Stomach (tissue), 19 donors: ENCODE measurements around the gene SERINC3. TPM values are rescaled to one million over a fixed set of nuclear protein-coding genes. Genes with fewer than 3 reads are reported as not detected.

Experiments
- DNase-seq, 2 donors: peaks; one replicate each; pipeline versions ENCODE4 v3.0.0 to v3.0.0-alpha.2; 2013 to 2019
- H3K27ac ChIP-seq, 5 donors: fragments of 200-600 bp in 4 of 5; sonication (generic) in 4 of 5; one replicate each; pipeline ENCODE4 v1.5.1; 2013 to 2019; ENCODE audit warnings: mild to moderate bottlenecking in 1 of 5, moderate library complexity in 1 of 5
- H3K27me3 ChIP-seq, 3 donors: fragments of 200-600 bp; sonication (generic); one replicate each; pipeline ENCODE4 v1.5.1; 2017 to 2019; ENCODE audit warnings: mixed run types in 1 of 3
- H3K36me3 ChIP-seq, 4 donors: fragments of 200-600 bp; sonication (generic); 1 replicate in 3 of 4; 2 replicates in 1 of 4; pipeline ENCODE4 v1.5.1; 2016 to 2019
- H3K4me1 ChIP-seq, 4 donors: fragments of 200-600 bp; sonication (generic); one replicate each; pipeline ENCODE4 v1.5.1; 2016 to 2019
- H3K4me3 ChIP-seq, 4 donors: fragments of 200-600 bp; sonication (generic) in 3 of 4; one replicate each; pipeline ENCODE4 v1.5.1; 2016 to 2019; ENCODE audit warnings: mild to moderate bottlenecking in 1 of 4
- H3K9me3 ChIP-seq, 4 donors: fragments of 200-600 bp; sonication (generic); one replicate each; pipeline ENCODE4 v1.5.1; 2016 to 2019
- EP300 ChIP-seq: sonication (generic); formaldehyde crosslinking; IDR thresholded peaks from one replicate; pipeline ENCODE4 v1.6.1; 2017; ENCODE audit warnings: antibody characterized with exemption
- POLR2A ChIP-seq, 4 donors: fragments of 450-650 bp; IDR thresholded peaks; one replicate each; pipeline ENCODE4 v1.6.1; 2016; ENCODE audit warnings: antibody characterized with exemption in 4 of 4, control low read depth in 2 of 4, mild to moderate bottlenecking in 1 of 4, moderate library complexity in 1 of 4
- POLR2AphosphoS5 ChIP-seq, 3 donors: sonication (generic); formaldehyde crosslinking; IDR thresholded peaks; one replicate each; pipeline ENCODE4 v1.6.1; 2016; ENCODE audit warnings: antibody characterized with exemption in 3 of 3
- WGBS, 5 donors: extraction: QIAGEN DNeasy Blood & Tissue Kit in 3 of 5; methylation state at CpG; one replicate each; pipeline versions ENCODE4 v1.1.5 to v1.1.7; 2013 to 2018; 5-methylcytosine and 5-hydroxymethylcytosine counted together
- intact Hi-C: fragments of 100-400 bp; cut with DNase I; formaldehyde crosslinking; loops from one replicate; pipeline ENCODE4 v1.15.1; 2023; ENCODE audit warnings: low total_unique reads
- long read RNA-seq, 10 donors: transcript quantifications; one replicate each; lab custom pipeline, GENCODE V29; 2026
- polyA plus RNA-seq, 3 donors: library from polyadenylated mRNA; stranded (reverse); fragments of 200-250 nt; gene quantifications; one replicate each; pipeline ENCODE4 v1.2.3, GENCODE V29; 2013
- total RNA-seq, 5 donors: library from RNA; depleted of rRNA; stranded (reverse); fragments of >200 nt; gene quantifications; one replicate each; pipeline versions ENCODE4 v1.1.0 to v1.2.3, GENCODE V29; 2014 to 2016
- TF ChIP-seq, protein P1 (sequence below), 7 experiments: fragments of 450-650 bp in 4 of 7; fragments of 200-600 bp in 3 of 7; sonication (generic) in 3 of 7; IDR thresholded peaks; one replicate each; pipeline ENCODE4 v1.5.1; 2016 to 2019; ENCODE audit warnings: antibody characterized with exemption in 7 of 7, control low read depth in 2 of 7, mild to moderate bottlenecking in 1 of 7
- donor health status: healthy with polysubstance abuse.
- donor health status: Bipolar disorder and iron deficiency.
- donor health status: healthy.

Gene SERINC3
- total RNA-seq (100 to 1,000 TPM in 1 of 5 donors, 10 to 100 TPM in 3, 1 to 10 TPM in 1; 9.6 to 109 (median 84.6) TPM), polyA plus RNA-seq (10 to 100 TPM; 17.4 to 25.0 (median 24.0) TPM)
- long read RNA-seq, donor 1, full-length matches to known transcripts: 11 of 17 reads
- long read RNA-seq, donor 1, partial matches to known transcripts: 6 of 17 reads
- long read RNA-seq, donor 1, other reads (novel, unspliced or antisense): 0 of 17 reads
- long read RNA-seq, donor 2, full-length matches to known transcripts: 30 of 30 reads
- long read RNA-seq, donor 2, partial matches to known transcripts: 0 of 30 reads
- long read RNA-seq, donor 2, other reads (novel, unspliced or antisense): 0 of 30 reads
- long read RNA-seq, donor 3, full-length matches to known transcripts: 12 of 12 reads
- long read RNA-seq, donor 3, partial matches to known transcripts: 0 of 12 reads
- long read RNA-seq, donor 3, other reads (novel, unspliced or antisense): 0 of 12 reads
- long read RNA-seq, donor 4, full-length matches to known transcripts: 4 of 4 reads
- long read RNA-seq, donor 4, partial matches to known transcripts: 0 of 4 reads
- long read RNA-seq, donor 4, other reads (novel, unspliced or antisense): 0 of 4 reads
- long read RNA-seq, donor 5, full-length matches to known transcripts: 11 of 38 reads
- long read RNA-seq, donor 5, partial matches to known transcripts: 27 of 38 reads
- long read RNA-seq, donor 5, other reads (novel, unspliced or antisense): 0 of 38 reads
- long read RNA-seq, donor 6, full-length matches to known transcripts: 40 of 47 reads
- long read RNA-seq, donor 6, partial matches to known transcripts: 7 of 47 reads
- long read RNA-seq, donor 6, other reads (novel, unspliced or antisense): 0 of 47 reads
- long read RNA-seq, donor 7, full-length matches to known transcripts: 23 of 29 reads
- long read RNA-seq, donor 7, partial matches to known transcripts: 6 of 29 reads
- long read RNA-seq, donor 7, other reads (novel, unspliced or antisense): 0 of 29 reads
- long read RNA-seq, donor 8, full-length matches to known transcripts: 14 of 20 reads
- long read RNA-seq, donor 8, partial matches to known transcripts: 6 of 20 reads
- long read RNA-seq, donor 8, other reads (novel, unspliced or antisense): 0 of 20 reads
- long read RNA-seq, donor 9, full-length matches to known transcripts: 6 of 16 reads
- long read RNA-seq, donor 9, partial matches to known transcripts: 10 of 16 reads
- long read RNA-seq, donor 9, other reads (novel, unspliced or antisense): 0 of 16 reads
- long read RNA-seq, donor 10, full-length matches to known transcripts: 11 of 11 reads
- long read RNA-seq, donor 10, partial matches to known transcripts: 0 of 11 reads
- long read RNA-seq, donor 10, other reads (novel, unspliced or antisense): 0 of 11 reads

DNA sequence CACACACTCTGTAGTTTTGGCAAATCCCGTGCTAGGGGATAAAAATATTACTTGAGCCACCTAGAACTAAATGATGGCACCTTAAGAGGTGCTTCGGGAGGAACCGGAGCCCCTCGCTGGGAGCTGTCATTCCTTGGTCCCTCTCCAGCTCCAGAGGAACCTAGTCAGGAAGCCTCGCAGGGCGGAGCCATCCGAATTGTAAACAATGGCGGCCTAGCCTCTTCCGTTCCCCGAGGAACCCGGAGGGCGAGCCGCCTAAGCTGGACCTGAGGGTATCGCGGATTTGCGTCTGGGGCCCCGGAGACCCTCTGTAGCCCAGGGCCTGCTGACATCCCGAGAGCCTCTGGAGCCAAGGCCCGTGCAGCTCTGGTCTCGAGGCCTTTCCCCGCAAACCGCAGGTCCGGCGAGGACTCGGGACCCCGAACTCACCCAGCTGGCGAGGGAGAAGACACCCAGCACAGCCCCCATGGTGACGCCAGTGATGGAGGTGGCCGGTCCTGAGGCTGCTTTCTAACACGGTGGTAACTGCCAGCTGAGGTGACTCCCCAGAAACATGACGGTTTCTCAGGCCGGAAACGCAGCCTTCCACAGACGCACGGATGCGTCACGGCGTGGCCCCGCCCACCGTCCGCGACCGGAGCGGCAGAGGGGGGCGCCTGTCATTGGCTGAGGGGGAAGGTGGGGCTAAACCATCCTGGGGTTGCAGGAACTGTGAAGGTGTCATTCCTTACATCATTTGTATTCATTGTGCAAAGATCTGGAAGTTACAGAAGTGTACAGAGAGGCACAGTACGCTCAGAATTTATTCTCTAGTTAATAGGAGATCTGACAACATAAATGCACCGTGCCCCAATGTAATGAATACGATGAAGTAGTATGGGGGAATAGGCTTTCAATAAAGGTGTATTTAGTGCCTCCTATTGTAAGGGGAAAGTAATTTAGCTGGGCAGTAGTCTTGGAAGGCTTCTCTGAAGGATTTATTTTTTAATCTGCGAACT, at the start of gene SERINC3:
Gene SERINC3 (minus strand): TSS at position 587 of the 998 bp plus-strand sequence. CDS start 119 bp downstream, at position 468.
- Histone ChIP-seq H3K27me3 (no peaks in the 10 kb centered on the region), H3K4me1 (peaks cover 27 to 53% (median 40%) of the 10 kb centered on the region in 4 donors), H3K4me3 (peak within 1 kb of the TSS; percentile 73 to 97 (median 86)), H3K36me3 (peaks cover 0 to 4% (median 0%) of the 10 kb centered on the region in 4 donors), H3K27ac (peak within 1 kb of the TSS; percentile 92 to 100 (median 99)), H3K9me3 (no peaks in the 10 kb centered on the region)
- 0 to 2% (median 1%) methylated on average over 19 to 49 of the region's 49 CpGs for WGBS, 5 donors
- peak in 1 of 4 donors; percentile 80 for TF ChIP-seq POLR2A (IDR thresholded peaks at IDR 0.05)
- peak; percentile 90 to 97 (median 94) for TF ChIP-seq POLR2AphosphoS5 (IDR thresholded peaks at IDR 0.05)
- TF ChIP-seq, protein P1, sequence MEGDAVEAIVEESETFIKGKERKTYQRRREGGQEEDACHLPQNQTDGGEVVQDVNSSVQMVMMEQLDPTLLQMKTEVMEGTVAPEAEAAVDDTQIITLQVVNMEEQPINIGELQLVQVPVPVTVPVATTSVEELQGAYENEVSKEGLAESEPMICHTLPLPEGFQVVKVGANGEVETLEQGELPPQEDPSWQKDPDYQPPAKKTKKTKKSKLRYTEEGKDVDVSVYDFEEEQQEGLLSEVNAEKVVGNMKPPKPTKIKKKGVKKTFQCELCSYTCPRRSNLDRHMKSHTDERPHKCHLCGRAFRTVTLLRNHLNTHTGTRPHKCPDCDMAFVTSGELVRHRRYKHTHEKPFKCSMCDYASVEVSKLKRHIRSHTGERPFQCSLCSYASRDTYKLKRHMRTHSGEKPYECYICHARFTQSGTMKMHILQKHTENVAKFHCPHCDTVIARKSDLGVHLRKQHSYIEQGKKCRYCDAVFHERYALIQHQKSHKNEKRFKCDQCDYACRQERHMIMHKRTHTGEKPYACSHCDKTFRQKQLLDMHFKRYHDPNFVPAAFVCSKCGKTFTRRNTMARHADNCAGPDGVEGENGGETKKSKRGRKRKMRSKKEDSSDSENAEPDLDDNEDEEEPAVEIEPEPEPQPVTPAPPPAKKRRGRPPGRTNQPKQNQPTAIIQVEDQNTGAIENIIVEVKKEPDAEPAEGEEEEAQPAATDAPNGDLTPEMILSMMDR (IDR thresholded peaks at IDR 0.05): no peak
- peak; percentile 60 for TF ChIP-seq EP300
- peak; percentile 98 to 99 for DNase-seq
- intact Hi-C loops: no loop called here

DNA sequence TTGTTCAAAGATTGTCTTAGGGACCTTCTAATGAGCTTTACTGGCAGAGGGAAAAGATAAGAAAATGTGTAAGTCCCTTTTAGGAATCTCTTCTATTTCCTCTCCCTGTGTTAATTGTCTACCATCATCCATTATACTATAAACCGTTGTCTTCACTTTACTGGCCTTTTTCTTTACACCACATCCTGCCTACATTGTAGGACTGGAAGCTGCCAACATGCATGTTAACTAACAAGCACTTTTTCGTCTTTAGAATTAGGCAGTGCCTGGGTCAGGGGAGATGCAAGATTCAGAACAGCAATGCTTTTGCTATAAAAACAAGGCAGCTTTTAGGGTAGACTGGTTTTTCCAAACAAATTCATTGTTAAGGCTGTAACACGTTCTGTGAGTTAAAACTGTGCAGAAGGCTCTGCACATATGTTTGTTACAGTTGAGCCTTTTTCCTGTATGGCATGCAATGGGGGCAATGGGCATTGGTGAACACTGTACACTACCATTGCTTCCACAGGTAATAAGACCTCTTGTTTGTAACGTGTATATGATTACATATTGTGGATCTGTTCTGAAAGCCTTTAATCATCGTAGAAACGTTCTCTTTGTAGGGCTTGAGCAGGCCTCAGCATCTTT, 49.6 kb upstream of the SERINC3 start:
- peak overlapping the region in 4 of 5 donors; percentile 71 to 83 (median 77) for H3K27ac ChIP-seq
- no peaks in the 10 kb centered on the region for H3K27me3 ChIP-seq
- peaks cover 0 to 58% (median 16%) of the 10 kb centered on the region in 4 donors for H3K4me1 ChIP-seq
- H3K9me3 ChIP-seq: no peaks in the 10 kb centered on the region
- no peak overlapping the region for H3K4me3 ChIP-seq
- intact Hi-C loops: no loop called here
- no peak for DNase-seq
- TF ChIP-seq, protein P1 (IDR thresholded peaks at IDR 0.05): no peak
- TF ChIP-seq EP300 (no peak), POLR2A (IDR thresholded peaks at IDR 0.05) (no peak), POLR2AphosphoS5 (IDR thresholded peaks at IDR 0.05) (no peak)
- H3K36me3 ChIP-seq: no peaks in the 10 kb centered on the region
- WGBS, 5 donors: 65 to 73% (median 69%) methylated on average over 6 of the region's 6 CpGs

DNA sequence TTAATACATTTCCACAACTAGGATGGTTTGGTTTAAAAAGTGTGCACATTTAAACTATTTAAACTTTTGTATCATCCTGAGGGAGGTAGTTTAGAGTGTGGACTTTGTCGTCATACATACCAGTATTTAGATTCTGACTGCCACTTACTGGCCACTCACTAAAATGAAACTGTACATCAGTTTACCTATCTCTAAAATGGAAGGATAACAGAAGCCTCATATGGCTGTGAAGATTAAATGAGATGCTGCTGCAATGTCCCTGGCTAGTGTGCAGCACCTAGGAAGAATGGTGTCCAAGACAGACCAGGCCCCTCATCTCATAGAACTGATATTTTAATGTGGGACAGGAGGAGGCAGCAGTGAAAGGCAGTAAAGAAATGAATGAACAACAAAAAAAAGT, 48.5 kb upstream of the SERINC3 start:
- Histone ChIP-seq H3K4me1 (peaks cover 0 to 47% (median 12%) of the 10 kb centered on the region in 4 donors), H3K36me3 (no peaks in the 10 kb centered on the region), H3K4me3 (no peak overlapping the region), H3K27ac (no peak overlapping the region), H3K27me3 (no peaks in the 10 kb centered on the region), H3K9me3 (no peaks in the 10 kb centered on the region)
- TF ChIP-seq EP300 (no peak), POLR2AphosphoS5 (IDR thresholded peaks at IDR 0.05) (no peak), POLR2A (IDR thresholded peaks at IDR 0.05) (no peak)
- TF ChIP-seq, protein P1 (IDR thresholded peaks at IDR 0.05): no peak
- intact Hi-C loops: no loop called here
- no peak for DNase-seq
- 92 to 100% (median 95%) methylated on average over 1 of the region's 1 CpG for WGBS, 5 donors
